Skeletal muscle tissue (tissue), 4 donors: ENCODE measurements around the gene WFS1. TPM values are rescaled to one million over a fixed set of nuclear protein-coding genes. Genes with fewer than 3 reads are reported as not detected.

Source experiments
- H3K27ac ChIP-seq: one replicate; pipeline ENCODE4 v1.7.0; 2013; ENCODE audit warnings: mild to moderate bottlenecking, low read depth, low read length, inconsistent platforms
- H3K27me3 ChIP-seq, 3 donors: one replicate each; pipeline ENCODE4 v1.7.0; 2013; ENCODE audit warnings: low read length in 3 of 3; ENCODE audit not compliant: control insufficient read depth in 3 of 3, insufficient read depth in 3 of 3
- H3K36me3 ChIP-seq, 3 donors: one replicate each; pipeline ENCODE4 v1.7.0; 2013; ENCODE audit warnings: low read length in 3 of 3; ENCODE audit not compliant: control insufficient read depth in 3 of 3, insufficient read depth in 3 of 3
- H3K4me1 ChIP-seq, 3 donors: one replicate each; pipeline ENCODE4 v1.7.0; 2013; ENCODE audit warnings: low read length in 3 of 3, mild to moderate bottlenecking in 3 of 3; ENCODE audit not compliant: control insufficient read depth in 3 of 3, insufficient read depth in 3 of 3
- H3K4me3 ChIP-seq, 3 donors: one replicate each; pipeline ENCODE4 v1.7.0; 2013; ENCODE audit warnings: low read length in 3 of 3
- H3K9ac ChIP-seq, 3 donors: one replicate each; pipeline ENCODE4 v1.7.0; 2013; ENCODE audit warnings: low read length in 3 of 3, mild to moderate bottlenecking in 3 of 3, moderate library complexity in 2 of 3, low read depth in 1 of 3
- H3K9me3 ChIP-seq, 3 donors: one replicate each; pipeline ENCODE4 v1.7.0; 2013; ENCODE audit warnings: low read length in 3 of 3; ENCODE audit not compliant: control insufficient read depth in 3 of 3
- total RNA-seq: library from RNA; depleted of rRNA; stranded (reverse); fragments of >200 nt; gene quantifications from one replicate; pipeline ENCODE4 v1.2.3, GENCODE V29; 2014
- donor health status: Osteomylitis.

WFS1 gene
- total RNA-seq, 1 donor from 2014 or later, result 11.0 TPM

DNA sequence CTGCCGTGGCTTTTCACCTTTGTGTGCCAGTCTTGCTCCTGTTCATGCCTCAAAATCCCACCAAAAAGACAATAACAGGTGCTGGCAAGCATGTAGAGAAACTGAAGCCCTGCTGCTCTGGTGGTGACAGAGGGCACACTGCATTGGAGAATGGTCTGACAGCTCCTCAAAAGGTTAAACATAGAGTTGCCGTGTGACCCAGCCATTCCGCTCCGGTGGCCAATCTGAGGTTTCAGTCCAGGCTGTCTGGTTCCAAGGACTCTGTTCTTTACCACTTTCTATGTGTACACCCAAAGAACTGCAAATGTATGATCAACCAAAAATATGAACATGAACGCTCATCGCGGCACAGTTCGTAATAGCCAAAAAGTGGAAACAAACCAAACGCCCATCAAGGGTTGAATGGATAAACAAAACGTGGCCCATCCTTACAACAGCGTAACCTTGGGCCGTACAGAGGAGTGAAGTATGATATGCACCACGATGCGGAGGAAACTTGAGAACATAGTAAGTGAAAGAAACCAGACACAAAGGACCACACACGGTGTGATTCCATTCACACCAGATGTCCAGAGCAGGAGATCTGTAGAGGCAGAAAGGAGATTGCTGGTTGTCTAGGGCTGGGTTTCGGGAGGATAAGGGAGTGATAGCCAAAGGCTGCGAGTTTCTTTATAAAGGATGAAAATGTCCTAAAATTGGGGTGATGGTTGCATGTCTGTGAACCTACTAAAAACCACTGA is 33.6 kb upstream of the WFS1 start:
- H3K9me3 ChIP-seq, result no peaks in the 10 kb centered on the region
- no peak overlapping the region for H3K4me3 ChIP-seq
- H3K4me1 ChIP-seq, result no peaks in the 10 kb centered on the region
- H3K36me3 ChIP-seq, result no peaks in the 10 kb centered on the region
- peaks cover 3 to 31% (median 11%) of the 10 kb centered on the region in 3 donors for H3K27me3 ChIP-seq
- no peak overlapping the region for H3K27ac ChIP-seq
- no peak overlapping the region for H3K9ac ChIP-seq

DNA sequence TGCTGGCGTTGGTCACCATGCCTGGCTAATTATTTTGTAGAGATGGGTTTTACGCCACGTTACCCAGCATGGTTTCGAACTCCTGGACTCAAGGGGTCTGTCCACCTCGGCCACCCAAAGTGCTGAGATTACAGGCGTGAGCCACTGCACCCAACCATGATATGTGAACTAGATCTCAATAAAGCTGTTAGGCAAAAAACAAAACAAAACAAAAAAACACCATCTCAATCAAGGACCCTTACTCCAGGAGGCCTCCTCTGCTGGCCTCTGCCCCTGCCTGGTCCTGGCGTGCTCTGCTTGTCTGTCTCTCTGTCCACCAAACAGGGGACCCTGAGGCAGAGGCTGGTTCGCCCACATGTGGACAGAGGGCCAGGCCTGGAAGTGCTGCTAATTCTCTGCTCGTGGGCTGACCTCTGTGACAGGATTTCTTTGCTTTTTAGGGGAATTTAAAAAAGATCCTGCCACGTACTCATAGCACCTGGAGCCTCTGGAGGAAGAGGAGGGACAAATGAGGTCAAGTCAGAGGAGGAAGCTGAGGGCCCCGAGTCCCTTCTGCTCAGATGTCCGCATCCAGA is 32.7 kb upstream of the WFS1 start:
- Histone ChIP-seq H3K9me3 (no peaks in the 10 kb centered on the region), H3K4me1 (no peaks in the 10 kb centered on the region), H3K27ac (no peak overlapping the region), H3K4me3 (no peak overlapping the region), H3K9ac (no peak overlapping the region), H3K36me3 (no peaks in the 10 kb centered on the region), H3K27me3 (peaks cover 3 to 35% (median 11%) of the 10 kb centered on the region in 3 donors)

GRCh38 chr4:6239486-6239885 is 30.2 kb upstream of the WFS1 start:
- no peak overlapping the region for H3K27ac ChIP-seq
- H3K4me1 ChIP-seq, result no peaks in the 10 kb centered on the region
- no peaks in the 10 kb centered on the region for H3K36me3 ChIP-seq
- H3K9me3 ChIP-seq, result peaks cover 0 to 3% (median 0%) of the 10 kb centered on the region in 3 donors
- no peak overlapping the region for H3K9ac ChIP-seq
- H3K4me3 ChIP-seq, result no peak overlapping the region
- H3K27me3 ChIP-seq, result peaks cover 27 to 52% (median 33%) of the 10 kb centered on the region in 3 donors

DNA sequence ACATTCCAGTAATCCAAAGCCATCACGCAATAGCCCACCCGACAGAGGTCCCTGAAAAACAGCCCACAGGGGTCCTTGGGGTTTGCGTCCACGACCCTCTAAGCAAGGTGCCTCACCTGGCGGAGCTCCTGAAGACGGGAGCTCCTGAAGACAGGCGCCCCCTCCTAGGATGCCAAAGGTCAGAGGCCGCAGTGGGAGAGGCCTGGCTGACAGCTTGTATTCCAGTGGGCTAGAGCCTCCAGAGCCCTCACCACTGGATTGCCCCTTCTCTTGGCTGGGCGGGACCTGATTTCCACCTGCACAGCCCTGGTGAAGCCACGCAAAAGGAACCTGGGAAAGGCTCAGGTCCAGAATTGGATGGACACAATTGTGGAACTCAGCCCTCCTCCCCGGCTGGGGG is 29.7 kb upstream of the WFS1 start:
- Histone ChIP-seq H3K9me3 (peaks cover 0 to 3% (median 2%) of the 10 kb centered on the region in 3 donors), H3K9ac (no peak overlapping the region), H3K4me1 (no peaks in the 10 kb centered on the region), H3K27ac (no peak overlapping the region), H3K27me3 (peaks cover 28 to 53% (median 34%) of the 10 kb centered on the region in 3 donors), H3K4me3 (no peak overlapping the region), H3K36me3 (no peaks in the 10 kb centered on the region)

DNA sequence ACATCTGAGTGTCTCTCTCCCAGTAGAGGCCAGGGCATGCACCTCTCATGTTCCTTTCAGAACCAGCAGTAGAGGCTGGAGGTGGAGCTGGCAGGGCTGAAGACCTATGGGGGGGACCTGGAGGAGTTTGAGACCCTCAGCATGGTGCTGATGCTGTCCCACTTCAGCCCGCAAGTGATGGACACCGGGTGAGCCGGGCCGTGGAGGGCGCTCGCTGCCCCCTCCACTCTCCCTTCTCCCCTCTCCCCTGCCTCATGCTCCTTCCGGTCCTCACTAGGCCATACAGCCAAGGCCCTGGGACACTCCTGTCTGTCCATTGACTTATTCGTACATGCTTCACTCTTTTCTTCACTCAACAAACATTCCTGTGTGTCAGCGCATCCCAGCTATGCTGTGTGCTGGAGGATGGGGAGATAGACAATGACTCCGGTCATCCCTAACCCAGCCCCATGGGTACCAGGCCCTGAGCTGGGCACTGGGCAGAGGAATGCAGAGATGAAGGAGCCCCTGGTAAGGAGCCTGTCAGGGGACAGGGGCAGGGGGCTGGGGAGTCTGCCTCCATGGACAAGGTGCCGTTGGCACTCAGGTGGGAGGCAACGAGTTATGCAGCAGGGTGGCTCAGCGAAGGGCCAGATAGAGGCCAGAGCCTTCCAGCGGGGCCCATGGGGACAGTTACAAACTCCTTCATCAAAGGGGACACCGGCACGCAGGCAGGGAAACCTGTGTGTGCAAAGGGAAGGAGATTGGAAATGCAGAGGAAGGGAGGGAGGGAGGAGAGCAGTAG is 28.4 kb upstream of the WFS1 start:
- H3K27me3 ChIP-seq, result peaks cover 41 to 57% (median 45%) of the 10 kb centered on the region in 3 donors

GRCh38 chr4:6242271-6243029 is 27.2 kb upstream of the WFS1 start:
- Histone ChIP-seq H3K4me1 (no peaks in the 10 kb centered on the region), H3K9me3 (peaks cover 0 to 3% (median 2%) of the 10 kb centered on the region in 3 donors), H3K27me3 (peaks cover 47 to 63% (median 52%) of the 10 kb centered on the region in 3 donors), H3K9ac (no peak overlapping the region), H3K27ac (no peak overlapping the region), H3K4me3 (no peak overlapping the region), H3K36me3 (no peaks in the 10 kb centered on the region)

More for the DNA sequence above, 28.4 kb upstream of the WFS1 start:
- no peak overlapping the region for H3K27ac ChIP-seq
- H3K9ac ChIP-seq, result no peak overlapping the region
- H3K9me3 ChIP-seq, result peaks cover 0 to 3% (median 2%) of the 10 kb centered on the region in 3 donors
- H3K4me1 ChIP-seq, result no peaks in the 10 kb centered on the region
- H3K4me3 ChIP-seq, result no peak overlapping the region
- H3K36me3 ChIP-seq, result no peaks in the 10 kb centered on the region

DNA sequence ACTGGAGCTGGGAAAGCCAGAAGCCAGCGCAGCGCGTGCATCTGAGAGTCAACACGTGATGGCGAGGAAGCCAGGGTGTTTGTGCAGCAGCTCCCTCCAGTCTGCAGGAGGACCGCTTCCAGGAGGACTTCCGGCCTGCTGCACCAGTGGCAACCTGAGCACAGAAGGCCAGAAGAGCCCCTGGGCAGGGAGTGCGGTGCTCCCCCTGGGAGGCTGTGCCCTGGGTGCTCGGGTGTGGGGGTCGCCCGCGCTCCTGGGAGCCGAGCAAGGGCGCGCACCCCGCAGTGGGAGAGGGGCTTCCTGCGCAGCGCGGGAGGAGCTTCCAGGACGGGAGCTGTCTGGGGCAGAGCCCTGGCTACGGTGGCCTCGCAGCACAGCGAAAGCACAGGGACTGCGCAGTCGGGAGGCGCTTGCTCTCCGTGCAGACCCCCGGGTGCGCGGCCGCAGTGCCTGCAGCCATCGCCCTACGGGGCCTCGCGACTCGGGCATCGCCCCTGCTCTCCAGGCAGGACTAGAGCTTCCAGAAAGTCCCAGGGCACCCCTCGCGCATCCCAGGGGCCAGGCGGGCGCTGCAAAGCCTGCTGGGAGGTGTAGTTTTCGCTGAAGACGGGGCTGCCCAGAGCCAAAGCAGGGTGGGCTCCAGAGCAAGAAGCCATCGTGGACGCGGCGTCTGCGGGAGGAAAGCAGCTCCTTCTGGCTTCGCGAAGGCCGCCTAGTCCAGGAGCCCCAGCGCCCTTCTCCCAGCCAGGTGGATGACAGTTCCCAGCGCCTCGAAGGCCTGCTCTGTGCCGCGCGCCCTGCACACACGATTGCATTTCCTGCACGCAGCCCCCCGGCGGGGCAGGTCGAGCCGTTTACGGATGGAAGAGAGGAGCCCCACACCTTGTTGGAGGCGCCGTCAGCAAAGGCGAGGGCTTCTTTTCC is 24.1 kb upstream of the WFS1 start:
- Histone ChIP-seq H3K4me3 (peak overlapping the region in 2 of 3 donors; percentile 31 to 45), H3K36me3 (no peaks in the 10 kb centered on the region), H3K27ac (no peak overlapping the region), H3K4me1 (no peaks in the 10 kb centered on the region), H3K27me3 (peaks cover 57 to 71% (median 59%) of the 10 kb centered on the region in 3 donors), H3K9ac (no peak overlapping the region), H3K9me3 (peaks cover 0 to 3% (median 2%) of the 10 kb centered on the region in 3 donors)

DNA sequence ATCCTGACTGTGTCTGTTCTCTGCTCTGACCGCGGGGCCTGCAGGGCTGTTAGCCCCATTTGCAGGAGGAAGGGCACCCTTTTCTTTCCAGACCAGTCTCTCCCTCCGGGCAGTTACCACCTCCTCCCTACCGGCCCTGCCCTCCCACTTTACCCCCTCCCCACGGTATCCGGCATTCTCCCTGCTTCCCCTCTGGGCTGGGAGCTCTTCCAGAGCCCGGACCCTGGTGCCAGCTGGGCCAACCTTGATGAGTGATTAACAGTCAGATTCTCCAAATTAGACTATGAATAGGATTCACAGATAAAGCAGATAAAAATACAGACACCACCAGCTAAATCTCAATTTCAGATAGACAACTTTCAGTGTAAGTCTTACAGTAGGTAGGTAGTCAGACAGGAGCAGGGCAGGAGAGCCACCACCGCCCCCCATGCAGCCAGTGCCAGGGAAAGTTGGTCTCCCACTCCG is 23.4 kb upstream of the WFS1 start:
- Histone ChIP-seq H3K36me3 (no peaks in the 10 kb centered on the region), H3K27me3 (peaks cover 57 to 68% (median 59%) of the 10 kb centered on the region in 3 donors), H3K9ac (no peak overlapping the region), H3K4me1 (no peaks in the 10 kb centered on the region), H3K27ac (no peak overlapping the region), H3K4me3 (no peak overlapping the region), H3K9me3 (peaks cover 0 to 3% (median 2%) of the 10 kb centered on the region in 3 donors)

DNA sequence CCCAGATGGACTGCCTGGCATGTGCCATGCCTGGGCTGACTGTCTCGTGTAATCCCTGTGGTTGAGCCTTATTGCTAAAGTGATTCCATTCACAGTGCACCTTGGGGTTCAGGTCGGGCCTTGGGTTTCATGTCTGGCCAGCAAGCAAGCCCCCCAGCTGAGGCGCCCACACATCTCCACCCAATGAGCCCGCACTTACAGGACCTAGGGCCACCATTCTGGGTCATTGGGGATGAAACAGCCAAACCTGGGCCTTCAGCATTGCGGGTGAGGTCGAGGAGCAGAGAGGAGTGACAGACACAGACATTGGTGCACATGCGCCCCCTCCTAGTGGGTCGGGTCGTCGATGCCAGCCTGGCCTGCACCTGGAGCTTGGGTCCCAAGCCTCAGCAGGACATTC is 21.3 kb upstream of the WFS1 start:
- Histone ChIP-seq H3K9me3 (peaks cover 0 to 3% (median 2%) of the 10 kb centered on the region in 3 donors), H3K36me3 (no peaks in the 10 kb centered on the region), H3K4me1 (no peaks in the 10 kb centered on the region), H3K27ac (no peak overlapping the region), H3K27me3 (peaks cover 45 to 53% (median 47%) of the 10 kb centered on the region in 3 donors), H3K4me3 (no peak overlapping the region), H3K9ac (no peak overlapping the region)
